Measurements from ENCODE around the gene TMEM171.

Gene TMEM171

DNA sequence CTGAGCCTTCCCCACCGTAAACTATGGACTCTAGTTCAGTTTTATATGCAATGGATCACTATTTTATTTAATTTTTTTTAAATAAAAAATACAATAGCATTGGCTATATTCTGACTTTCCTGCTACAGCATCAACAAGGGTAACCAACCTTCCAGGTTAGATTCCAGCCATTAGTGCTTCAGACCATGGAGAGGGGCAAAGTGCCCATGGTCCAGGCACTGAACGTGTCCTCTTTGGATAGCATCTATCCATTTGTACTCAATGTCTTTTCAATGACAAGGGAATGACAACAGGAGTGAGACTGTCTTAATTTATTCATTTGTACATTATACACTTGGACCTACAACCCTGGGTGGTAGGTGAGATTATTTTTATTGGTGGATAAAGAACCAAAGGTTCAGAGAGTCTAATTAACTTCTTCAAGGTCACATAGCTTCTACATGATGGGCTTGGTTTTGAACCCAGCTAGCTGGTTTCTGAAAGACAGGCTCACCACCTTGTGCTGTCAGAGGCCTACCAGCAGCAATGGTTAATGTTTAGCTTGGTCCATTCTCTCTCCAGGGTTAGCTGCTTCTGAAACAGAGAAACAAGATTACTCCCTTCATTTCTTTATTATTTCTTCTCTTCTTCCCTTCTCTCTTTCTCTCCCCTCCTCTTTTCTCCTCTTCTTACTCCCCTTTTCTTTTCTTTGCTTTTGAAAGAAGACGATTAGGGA, 11.5 kb downstream of the TMEM171 start:
- H3K4me1 ChIP-seq (ENCODE audit: insufficient read depth, low read length), result no peaks in the 10 kb centered on the region
- H3K27me3 ChIP-seq (ENCODE audit: insufficient read depth, low read length, poor library complexity), result peaks cover 15% of the 10 kb centered on the region
- H3K9me3 ChIP-seq (ENCODE audit: insufficient read depth, low read length, severe bottlenecking), result no peaks in the 10 kb centered on the region
- no peaks in the 10 kb centered on the region for H3K79me2 ChIP-seq (ENCODE audit: insufficient read depth, low read length)
- no peak overlapping the region for H3K27ac ChIP-seq (ENCODE audit: low read length)
- H3K36me3 ChIP-seq (ENCODE audit: insufficient read depth, low read length), result no peaks in the 10 kb centered on the region
- no peak overlapping the region for H3K4me3 ChIP-seq (ENCODE audit: low read depth in 1 of 2, low read length in 2 of 2)
- DNase-seq, result no peak
- TF ChIP-seq EZH2 (IDR thresholded peaks at IDR 0.05; ENCODE audit: borderline replicate concordance, low read depth, low read length, severe bottlenecking) (no peak), CTCF (IDR thresholded peaks at IDR 0.05; ENCODE audit: borderline replicate concordance, extremely low read depth, low read length, poor library complexity, severe bottlenecking) (no peak)
- H3K4me2 ChIP-seq (ENCODE audit: insufficient read depth, low read length), result no peak overlapping the region
- ATAC-seq (ENCODE audit: insufficient read depth, low read depth), result no peak
- H4K20me1 ChIP-seq (ENCODE audit: insufficient read depth, low read length), result 0 out of 2 replicates have a peak, but pooled peaks cover 5% of the 10 kb centered on the region
- no peak overlapping the region for H3K9ac ChIP-seq (ENCODE audit: low read depth, low read length)
- H2AFZ ChIP-seq (ENCODE audit: low read depth, low read length), result no peak overlapping the region

DNA sequence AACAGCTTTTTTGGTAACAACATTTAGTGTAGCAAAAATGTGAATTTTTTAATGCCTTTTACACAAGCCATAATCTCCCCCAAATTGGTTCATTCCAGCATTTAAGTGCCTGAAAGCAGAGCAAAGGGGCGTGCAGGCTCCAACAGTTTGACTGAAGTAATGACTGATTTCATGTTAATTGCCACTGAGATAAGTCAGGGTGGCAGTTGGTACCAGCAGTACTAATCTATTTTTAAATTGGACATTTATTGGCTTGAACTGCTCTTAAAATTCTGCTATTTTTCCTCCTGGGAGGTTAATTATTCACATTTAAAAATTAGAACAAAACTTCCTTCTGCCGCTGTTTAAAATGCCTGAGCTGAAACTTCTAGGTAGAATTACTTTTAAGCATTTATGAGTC, 12.4 kb downstream of the TMEM171 start:
- no peaks in the 10 kb centered on the region for H3K36me3 ChIP-seq (ENCODE audit: insufficient read depth, low read length)
- no peak overlapping the region for H3K4me3 ChIP-seq (ENCODE audit: low read depth in 1 of 2, low read length in 2 of 2)
- no peak for ATAC-seq (ENCODE audit: insufficient read depth, low read depth)
- 0 out of 2 replicates have a peak, but pooled peaks cover 5% of the 10 kb centered on the region for H4K20me1 ChIP-seq (ENCODE audit: insufficient read depth, low read length)
- no peaks in the 10 kb centered on the region for H3K79me2 ChIP-seq (ENCODE audit: insufficient read depth, low read length)
- H3K9ac ChIP-seq (ENCODE audit: low read depth, low read length), result no peak overlapping the region
- H2AFZ ChIP-seq (ENCODE audit: low read depth, low read length), result no peak overlapping the region
- H3K4me1 ChIP-seq (ENCODE audit: insufficient read depth, low read length), result no peaks in the 10 kb centered on the region
- H3K9me3 ChIP-seq (ENCODE audit: insufficient read depth, low read length, severe bottlenecking), result no peaks in the 10 kb centered on the region
- DNase-seq, result no peak
- peaks cover 15% of the 10 kb centered on the region for H3K27me3 ChIP-seq (ENCODE audit: insufficient read depth, low read length, poor library complexity)
- TF ChIP-seq CTCF (IDR thresholded peaks at IDR 0.05; ENCODE audit: borderline replicate concordance, extremely low read depth, low read length, poor library complexity, severe bottlenecking) (no peak), EZH2 (IDR thresholded peaks at IDR 0.05; ENCODE audit: borderline replicate concordance, low read depth, low read length, severe bottlenecking) (no peak)
- no peak overlapping the region for H3K4me2 ChIP-seq (ENCODE audit: insufficient read depth, low read length)
- no peak overlapping the region for H3K27ac ChIP-seq (ENCODE audit: low read length)

DNA sequence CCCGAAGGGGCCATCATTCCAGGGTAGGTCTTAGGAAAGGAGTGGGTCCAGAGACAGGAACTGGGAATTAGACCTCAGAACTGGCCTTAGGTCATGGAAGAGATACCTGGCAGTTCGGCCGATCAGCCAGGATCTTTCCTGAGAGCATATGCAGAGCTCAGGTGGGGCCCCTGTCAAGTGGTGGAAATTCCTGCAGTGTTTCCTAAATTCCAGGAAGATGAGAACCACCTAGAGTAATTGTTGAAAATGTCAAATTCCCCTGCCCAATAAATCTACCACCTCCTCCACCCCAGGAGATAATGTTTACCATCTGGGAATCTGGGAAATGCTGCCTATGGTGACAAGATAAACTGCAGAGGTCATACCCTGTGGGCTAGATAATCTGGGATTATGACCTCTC, 14.6 kb downstream of the TMEM171 start:
- DNase-seq, result no peak
- Histone ChIP-seq H3K36me3 (ENCODE audit: insufficient read depth, low read length) (no peaks in the 10 kb centered on the region), H3K27ac (ENCODE audit: low read length) (no peak overlapping the region), H3K4me1 (ENCODE audit: insufficient read depth, low read length) (no peaks in the 10 kb centered on the region), H3K4me2 (ENCODE audit: insufficient read depth, low read length) (no peak overlapping the region), H3K79me2 (ENCODE audit: insufficient read depth, low read length) (no peaks in the 10 kb centered on the region), H3K4me3 (ENCODE audit: low read depth in 1 of 2, low read length in 2 of 2) (no peak overlapping the region), H3K9me3 (ENCODE audit: insufficient read depth, low read length, severe bottlenecking) (no peaks in the 10 kb centered on the region), H2AFZ (ENCODE audit: low read depth, low read length) (no peak overlapping the region), H4K20me1 (ENCODE audit: insufficient read depth, low read length) (0 out of 2 replicates have a peak, but pooled peaks cover 5% of the 10 kb centered on the region), H3K27me3 (ENCODE audit: insufficient read depth, low read length, poor library complexity) (peaks cover 10% of the 10 kb centered on the region), H3K9ac (ENCODE audit: low read depth, low read length) (no peak overlapping the region)
- no peak for ATAC-seq (ENCODE audit: insufficient read depth, low read depth)
- no peak for TF ChIP-seq CTCF (IDR thresholded peaks at IDR 0.05; ENCODE audit: borderline replicate concordance, extremely low read depth, low read length, poor library complexity, severe bottlenecking)
- no peak for TF ChIP-seq EZH2 (IDR thresholded peaks at IDR 0.05; ENCODE audit: borderline replicate concordance, low read depth, low read length, severe bottlenecking)
